Iris pigment epithelial cell (primary cell): ENCODE measurements around the gene SAC3D1.

Experiments
- DNase-seq: peaks from one replicate; pipeline ENCODE4 v3.0.0-alpha.2; 2011; ENCODE audit warnings: low read depth

Gene SAC3D1

DNA sequence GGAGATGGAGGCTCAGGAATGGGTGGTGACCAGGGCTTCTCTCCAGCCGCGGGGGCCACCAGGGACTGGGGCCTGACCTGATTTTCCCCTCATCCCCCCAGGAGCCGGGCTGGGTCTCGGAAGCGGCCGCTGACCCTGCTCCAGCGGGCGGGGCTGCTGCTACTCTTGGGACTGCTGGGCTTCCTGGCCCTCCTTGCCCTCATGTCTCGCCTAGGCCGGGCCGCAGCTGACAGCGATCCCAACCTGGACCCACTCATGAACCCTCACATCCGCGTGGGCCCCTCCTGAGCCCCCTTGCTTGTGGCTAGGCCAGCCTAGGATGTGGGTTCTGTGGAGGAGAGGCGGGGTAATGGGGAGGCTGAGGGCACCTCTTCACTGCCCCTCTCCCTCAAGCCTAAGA is 46.8 kb downstream of the SAC3D1 start:
- DNase-seq: no peak

DNA sequence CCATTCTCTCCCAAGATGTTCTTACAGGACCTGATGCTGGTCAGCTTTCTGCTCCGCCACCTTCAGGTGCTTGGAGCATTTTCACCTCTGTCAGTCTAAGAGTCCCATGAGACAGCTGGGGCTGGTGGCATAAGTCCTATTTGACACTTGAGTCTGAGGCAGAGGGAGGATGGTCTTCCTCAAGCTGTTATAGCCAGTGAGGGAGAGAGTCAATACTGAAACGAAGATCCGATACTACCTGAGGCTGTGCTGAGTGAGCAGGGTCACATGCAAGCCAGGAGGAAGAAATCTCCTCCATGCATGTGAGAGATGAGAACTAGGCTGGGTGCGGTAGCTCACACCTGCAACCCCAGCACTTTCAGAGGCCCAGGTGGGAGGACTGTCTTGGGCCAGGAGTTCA is 48.6 kb downstream of the SAC3D1 start:
- no peak for DNase-seq

DNA sequence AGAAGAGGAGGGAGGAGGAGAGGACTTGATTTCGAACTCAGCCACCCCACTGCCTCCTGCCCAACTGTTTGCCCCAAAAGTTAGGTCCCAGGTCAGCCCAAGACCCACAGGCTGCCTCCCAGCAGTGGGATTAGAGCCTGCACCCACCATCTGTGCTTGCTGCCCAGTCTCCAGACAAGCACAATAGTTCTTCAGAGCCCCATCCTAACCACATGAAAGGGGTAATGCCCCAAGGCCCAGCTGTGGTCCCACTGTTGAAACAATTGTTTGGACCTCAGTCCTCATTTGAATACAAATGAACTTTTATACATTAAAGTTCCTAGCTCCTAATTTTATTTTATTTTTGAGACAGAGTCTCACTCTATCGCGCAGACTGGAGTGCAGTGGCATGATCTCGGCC is 49.6 kb downstream of the SAC3D1 start:
- DNase-seq: no peak
